Tibial nerve (tissue), 4 donors: ENCODE measurements around the gene PIM1. TPM values are rescaled to one million over a fixed set of nuclear protein-coding genes. Genes with fewer than 3 reads are reported as not detected.

ENCODE experiments used
- DNase-seq, 2 donors: peaks; one replicate each; pipeline ENCODE4 v3.0.0-alpha.2; 2019; ENCODE audit warnings: low spot score in 2 of 2
- H3K27ac ChIP-seq, 4 donors: fragments of 200-600 bp; sonication (generic) in 3 of 4; one replicate each; pipeline ENCODE4 v1.5.1; 2017 to 2019; ENCODE audit warnings: mild to moderate bottlenecking in 1 of 4
- H3K27me3 ChIP-seq, 2 donors: fragments of 200-600 bp; sonication (generic) in 1 of 2; one replicate each; pipeline versions ENCODE4 v1.5.1 to v1.6.0; 2017 to 2019
- H3K36me3 ChIP-seq, 3 donors: fragments of 200-600 bp; sonication (generic); one replicate each; pipeline ENCODE4 v1.5.1; 2018 to 2019
- H3K4me1 ChIP-seq, 4 donors: fragments of 200-600 bp; sonication (generic) in 3 of 4; one replicate each; pipeline ENCODE4 v1.5.1; 2017 to 2019
- H3K4me3 ChIP-seq, 4 donors: fragments of 200-600 bp; sonication (generic) in 3 of 4; one replicate each; pipeline ENCODE4 v1.5.1; 2017 to 2019; ENCODE audit warnings: mild to moderate bottlenecking in 1 of 4, moderate library complexity in 1 of 4
- H3K9me3 ChIP-seq, 4 donors: fragments of 200-600 bp; sonication (generic) in 3 of 4; one replicate each; pipeline ENCODE4 v1.5.1; 2017 to 2019
- EP300 ChIP-seq, 2 donors: sonication (generic); formaldehyde crosslinking; IDR thresholded peaks; one replicate each; pipeline ENCODE4 v1.6.1; 2017; ENCODE audit warnings: antibody characterized with exemption in 2 of 2, mild to moderate bottlenecking in 1 of 2
- POLR2A ChIP-seq, 2 donors: fragments of 450-650 bp; IDR thresholded peaks; one replicate each; pipeline ENCODE4 v1.6.1; 2017; ENCODE audit warnings: antibody characterized with exemption in 2 of 2, mild to moderate bottlenecking in 2 of 2, moderate library complexity in 2 of 2
- WGBS, 2 donors: methylation state at CpG; one replicate each; pipeline ENCODE4 v1.1.5; 2018; 5-methylcytosine and 5-hydroxymethylcytosine counted together
- total RNA-seq, 4 donors: library from RNA; depleted of rRNA; stranded (reverse); fragments of >200 nt; gene quantifications; one replicate each; pipeline ENCODE4 v1.1.0, GENCODE V29; 2016
- TF ChIP-seq, protein P1 (sequence below), 5 experiments: fragments of 200-600 bp in 3 of 5; fragments of 450-650 bp in 2 of 5; sonication (generic) in 3 of 5; IDR thresholded peaks; one replicate each; pipeline ENCODE4 v1.5.1; 2016 to 2019; ENCODE audit warnings: antibody characterized with exemption in 5 of 5, mild to moderate bottlenecking in 3 of 5, moderate library complexity in 2 of 5

PIM1 gene
- total RNA-seq, 4 donors from 2014 or later: 2.8 to 22.8 (median 6.6) TPM

DNA sequence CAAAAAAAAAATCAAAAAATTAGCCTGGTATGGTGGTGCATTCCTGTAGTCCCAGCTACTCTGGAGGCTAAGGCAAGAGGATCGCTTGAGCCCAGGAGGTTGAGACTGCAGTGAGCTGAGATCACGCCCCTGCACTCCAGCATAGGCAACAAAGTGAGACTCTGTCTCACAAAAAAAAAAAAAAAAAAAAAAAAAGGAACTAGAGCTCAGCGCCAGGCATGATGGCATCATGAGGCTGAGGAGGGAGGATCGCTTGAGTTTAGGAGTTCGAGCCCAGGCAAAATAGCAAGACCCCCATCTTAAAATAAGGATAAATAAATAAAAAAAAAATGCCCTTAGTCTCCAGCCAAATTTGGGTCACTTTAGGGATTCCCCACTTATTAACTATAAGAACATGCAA lies 40.4 kb upstream of the PIM1 start:
- Histone ChIP-seq H3K4me1 (peaks cover 0 to 25% (median 8%) of the 10 kb centered on the region in 4 donors), H3K36me3 (no peaks in the 10 kb centered on the region), H3K27me3 (peaks cover 0 to 10% of the 10 kb centered on the region in 2 donors), H3K4me3 (no peak overlapping the region), H3K9me3 (no peaks in the 10 kb centered on the region), H3K27ac (no peak overlapping the region)
- DNase-seq: no peak
- 85 to 93% methylated on average over 5 of the region's 5 CpGs for WGBS, 2 donors
- TF ChIP-seq, protein P1, sequence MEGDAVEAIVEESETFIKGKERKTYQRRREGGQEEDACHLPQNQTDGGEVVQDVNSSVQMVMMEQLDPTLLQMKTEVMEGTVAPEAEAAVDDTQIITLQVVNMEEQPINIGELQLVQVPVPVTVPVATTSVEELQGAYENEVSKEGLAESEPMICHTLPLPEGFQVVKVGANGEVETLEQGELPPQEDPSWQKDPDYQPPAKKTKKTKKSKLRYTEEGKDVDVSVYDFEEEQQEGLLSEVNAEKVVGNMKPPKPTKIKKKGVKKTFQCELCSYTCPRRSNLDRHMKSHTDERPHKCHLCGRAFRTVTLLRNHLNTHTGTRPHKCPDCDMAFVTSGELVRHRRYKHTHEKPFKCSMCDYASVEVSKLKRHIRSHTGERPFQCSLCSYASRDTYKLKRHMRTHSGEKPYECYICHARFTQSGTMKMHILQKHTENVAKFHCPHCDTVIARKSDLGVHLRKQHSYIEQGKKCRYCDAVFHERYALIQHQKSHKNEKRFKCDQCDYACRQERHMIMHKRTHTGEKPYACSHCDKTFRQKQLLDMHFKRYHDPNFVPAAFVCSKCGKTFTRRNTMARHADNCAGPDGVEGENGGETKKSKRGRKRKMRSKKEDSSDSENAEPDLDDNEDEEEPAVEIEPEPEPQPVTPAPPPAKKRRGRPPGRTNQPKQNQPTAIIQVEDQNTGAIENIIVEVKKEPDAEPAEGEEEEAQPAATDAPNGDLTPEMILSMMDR (IDR thresholded peaks at IDR 0.05): no peak
- no peak for TF ChIP-seq EP300 (IDR thresholded peaks at IDR 0.05)
- no peak for TF ChIP-seq POLR2A (IDR thresholded peaks at IDR 0.05)

DNA sequence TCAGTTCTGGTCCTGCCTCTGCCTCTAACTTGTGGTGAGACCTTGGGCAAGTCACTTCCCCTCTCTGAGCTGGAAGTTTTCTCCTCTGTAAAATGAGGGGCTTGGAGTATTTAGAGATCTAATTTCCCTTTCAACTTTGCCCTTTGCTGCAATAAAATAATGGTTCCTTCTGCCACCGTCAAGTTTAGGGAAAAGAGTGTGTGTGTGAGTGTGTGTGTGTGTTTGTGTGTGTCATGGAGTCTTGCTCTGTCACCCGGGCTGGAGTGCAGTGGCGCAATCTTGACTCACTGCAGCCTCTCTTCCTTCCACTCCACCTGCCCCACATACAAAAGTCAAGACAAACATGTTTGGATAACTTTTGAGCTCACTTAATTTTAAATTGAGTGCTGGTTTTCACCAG lies 39.2 kb upstream of the PIM1 start:
- Histone ChIP-seq H3K27ac (peak overlapping the region in 1 of 4 donors; percentile 5), H3K4me3 (no peak overlapping the region), H3K9me3 (no peaks in the 10 kb centered on the region), H3K4me1 (peaks cover 0 to 29% (median 13%) of the 10 kb centered on the region in 4 donors), H3K36me3 (no peaks in the 10 kb centered on the region), H3K27me3 (peaks cover 0 to 6% of the 10 kb centered on the region in 2 donors)
- WGBS, 2 donors: 51 to 58% methylated on average over 3 of the region's 3 CpGs
- TF ChIP-seq POLR2A (IDR thresholded peaks at IDR 0.05): no peak
- no peak for TF ChIP-seq EP300 (IDR thresholded peaks at IDR 0.05)
- TF ChIP-seq, protein P1 (IDR thresholded peaks at IDR 0.05): no peak
- peak in 1 of 2 donors; percentile 32 for DNase-seq

DNA sequence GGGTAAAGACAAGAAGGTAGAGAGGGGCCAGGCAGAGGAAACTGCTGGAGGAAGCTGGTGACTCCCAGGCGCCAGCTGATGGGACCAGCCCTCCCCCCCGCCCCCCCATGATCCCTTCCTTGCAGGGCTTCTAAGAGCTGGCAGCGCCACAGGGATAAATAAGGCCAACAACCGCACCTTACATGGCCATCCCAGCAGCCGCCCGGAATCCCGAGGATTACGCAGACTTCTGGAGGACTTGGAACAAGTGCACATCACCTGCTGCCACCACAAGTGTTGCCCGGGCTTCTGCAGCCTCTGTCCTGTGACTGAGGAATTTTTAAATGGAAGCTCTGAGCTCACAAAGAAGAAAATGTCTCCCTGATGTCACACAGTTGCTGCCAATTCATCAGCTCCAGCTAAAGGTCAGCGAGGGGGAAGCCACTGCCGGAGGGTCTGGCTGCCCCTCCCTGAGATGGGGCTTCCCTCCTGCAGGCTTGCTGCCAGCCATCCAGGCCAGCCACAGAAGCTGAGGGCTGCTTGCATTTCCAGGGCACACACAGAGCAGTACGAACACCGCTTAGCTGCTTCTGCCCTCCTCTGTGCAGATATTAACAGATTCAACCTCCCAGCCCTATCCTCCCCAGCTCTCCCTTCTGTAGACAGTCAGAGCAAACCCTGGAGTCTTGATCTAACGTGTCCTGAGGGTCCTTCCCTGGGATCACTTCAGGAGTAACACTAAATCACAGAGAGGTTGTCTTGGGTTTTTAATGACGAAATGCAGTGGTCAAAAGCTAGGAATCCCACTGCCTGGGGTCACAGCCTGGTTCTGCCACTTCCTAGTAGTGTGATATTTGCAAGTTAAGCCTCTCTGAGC lies 38.6 kb upstream of the PIM1 start:
- Histone ChIP-seq H3K27me3 (no peaks in the 10 kb centered on the region), H3K4me1 (peaks cover 0 to 22% (median 10%) of the 10 kb centered on the region in 4 donors), H3K36me3 (no peaks in the 10 kb centered on the region), H3K27ac (peak overlapping the region in 2 of 4 donors; percentile 14 to 50), H3K4me3 (no peak overlapping the region), H3K9me3 (no peaks in the 10 kb centered on the region)
- DNase-seq: no peak
- TF ChIP-seq EP300 (IDR thresholded peaks at IDR 0.05) (peak in 1 of 2 donors; percentile 11), POLR2A (IDR thresholded peaks at IDR 0.05) (no peak)
- 28 to 29% methylated on average over 15 of the region's 15 CpGs for WGBS, 2 donors

DNA sequence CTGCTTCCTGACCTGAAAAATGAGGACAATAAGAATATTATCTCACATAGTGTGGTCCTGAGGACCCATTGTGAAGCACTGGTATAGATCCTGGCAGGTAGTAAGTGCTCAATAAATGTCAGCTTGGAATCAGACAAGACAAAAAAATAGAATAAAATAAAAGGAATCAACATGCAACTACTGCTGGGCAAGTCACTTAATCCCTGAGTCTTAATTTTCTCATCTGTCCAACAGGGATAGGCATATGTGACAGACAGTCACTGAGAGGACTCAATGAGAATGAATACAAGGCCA lies 38.0 kb upstream of the PIM1 start:
- no peaks in the 10 kb centered on the region for H3K27me3 ChIP-seq
- H3K36me3 ChIP-seq: no peaks in the 10 kb centered on the region
- H3K9me3 ChIP-seq: no peaks in the 10 kb centered on the region
- peak overlapping the region in 1 of 4 donors; percentile 14 for H3K27ac ChIP-seq
- no peak overlapping the region for H3K4me3 ChIP-seq
- peaks cover 0 to 20% (median 10%) of the 10 kb centered on the region in 4 donors for H3K4me1 ChIP-seq
- TF ChIP-seq, protein P1 (IDR thresholded peaks at IDR 0.05): no peak
- TF ChIP-seq POLR2A (IDR thresholded peaks at IDR 0.05) (no peak), EP300 (IDR thresholded peaks at IDR 0.05) (no peak)
- no peak for DNase-seq

DNA sequence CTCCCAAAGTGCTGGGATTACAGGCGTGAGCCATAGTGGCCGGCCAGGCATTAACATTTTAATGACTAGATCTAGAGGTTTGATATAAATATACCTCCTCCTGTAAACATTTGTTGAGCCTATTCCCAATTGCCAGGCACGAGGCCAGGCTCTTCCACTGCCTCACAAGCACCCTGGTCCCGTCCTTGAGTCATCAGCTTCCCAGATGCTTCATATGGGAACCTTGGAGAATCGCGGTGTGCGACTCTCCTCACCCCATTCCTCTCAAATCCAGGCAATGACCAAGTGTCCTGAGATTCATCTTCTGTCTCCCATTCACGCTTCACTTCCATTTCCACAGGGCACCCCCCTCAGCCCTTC lies 35.9 kb upstream of the PIM1 start:
- H3K9me3 ChIP-seq: no peaks in the 10 kb centered on the region
- no peaks in the 10 kb centered on the region for H3K27me3 ChIP-seq
- no peak for TF ChIP-seq EP300 (IDR thresholded peaks at IDR 0.05)
- TF ChIP-seq, protein P1 (IDR thresholded peaks at IDR 0.05): no peak
- no peak for TF ChIP-seq POLR2A (IDR thresholded peaks at IDR 0.05)
- peak overlapping the region in 3 of 4 donors; percentile 34 to 58 (median 46) for H3K27ac ChIP-seq
- H3K4me3 ChIP-seq: no peak overlapping the region
- DNase-seq: no peak
- peaks cover 0 to 31% (median 10%) of the 10 kb centered on the region in 4 donors for H3K4me1 ChIP-seq
- 93 to 98% methylated on average over 8 of the region's 8 CpGs for WGBS, 2 donors
- H3K36me3 ChIP-seq: no peaks in the 10 kb centered on the region
